Measurements from ENCODE around the gene MRPS14.

Gene MRPS14

DNA sequence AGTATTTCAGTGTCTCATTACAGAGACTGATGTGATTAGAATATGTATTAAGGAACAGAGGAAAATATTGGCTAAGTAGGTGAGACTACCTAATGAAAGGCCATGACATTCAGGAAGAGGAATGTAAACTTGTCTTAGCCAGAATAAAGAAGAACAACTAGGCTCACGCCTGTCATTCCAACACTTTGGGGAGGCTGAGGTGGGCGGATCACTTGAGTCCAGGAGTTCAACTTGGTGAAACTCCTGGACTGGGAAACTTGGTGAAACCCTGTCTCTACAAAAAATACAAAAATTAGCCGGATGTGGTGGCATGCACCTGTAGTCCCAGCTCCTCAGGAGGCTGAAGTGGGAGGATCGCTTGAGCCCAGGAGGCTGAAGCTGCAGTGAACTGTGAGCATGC lies 38.3 kb downstream of the MRPS14 start:
- no peak for TF ChIP-seq CTCF (IDR thresholded peaks at IDR 0.05; ENCODE audit: low read depth, low read length)
- DNase-seq (ENCODE audit: extremely low read depth, low read depth): no peak

DNA sequence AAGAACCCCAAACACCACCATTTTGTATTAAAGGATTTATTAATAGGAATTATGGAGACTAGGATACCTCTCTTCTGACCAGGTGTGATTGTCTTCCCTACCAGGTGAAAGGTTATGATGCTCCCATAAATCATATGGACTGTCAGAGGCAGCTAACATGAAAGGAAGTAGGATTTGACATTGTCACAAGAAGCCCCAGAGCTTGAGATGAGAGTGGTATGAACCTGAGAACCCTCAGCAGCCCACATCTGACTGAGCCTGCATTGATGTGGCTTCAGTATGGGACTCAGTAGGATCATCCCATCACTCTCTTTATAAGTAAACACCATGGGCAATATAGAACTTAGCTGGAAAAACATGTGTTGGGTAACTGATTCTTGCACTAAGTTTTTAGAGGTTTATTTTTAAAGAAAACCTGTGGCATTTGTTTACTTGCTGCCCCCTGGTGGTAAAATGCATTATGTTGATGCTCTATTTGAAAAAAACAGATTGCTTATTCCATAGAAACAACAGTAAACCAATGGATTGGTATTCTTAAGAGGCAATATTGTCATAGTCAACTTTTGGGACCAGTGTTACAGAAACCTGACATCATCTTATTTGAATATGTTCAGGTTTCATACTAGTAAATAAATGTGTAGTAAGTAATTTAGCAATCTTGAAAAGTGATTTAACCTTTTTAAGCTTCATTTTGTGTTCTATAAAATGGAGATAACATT lies 40.1 kb downstream of the MRPS14 start:
- peak; percentile 52 for TF ChIP-seq CTCF (IDR thresholded peaks at IDR 0.05; ENCODE audit: low read depth, low read length)
- DNase-seq (ENCODE audit: extremely low read depth, low read depth): no peak

DNA sequence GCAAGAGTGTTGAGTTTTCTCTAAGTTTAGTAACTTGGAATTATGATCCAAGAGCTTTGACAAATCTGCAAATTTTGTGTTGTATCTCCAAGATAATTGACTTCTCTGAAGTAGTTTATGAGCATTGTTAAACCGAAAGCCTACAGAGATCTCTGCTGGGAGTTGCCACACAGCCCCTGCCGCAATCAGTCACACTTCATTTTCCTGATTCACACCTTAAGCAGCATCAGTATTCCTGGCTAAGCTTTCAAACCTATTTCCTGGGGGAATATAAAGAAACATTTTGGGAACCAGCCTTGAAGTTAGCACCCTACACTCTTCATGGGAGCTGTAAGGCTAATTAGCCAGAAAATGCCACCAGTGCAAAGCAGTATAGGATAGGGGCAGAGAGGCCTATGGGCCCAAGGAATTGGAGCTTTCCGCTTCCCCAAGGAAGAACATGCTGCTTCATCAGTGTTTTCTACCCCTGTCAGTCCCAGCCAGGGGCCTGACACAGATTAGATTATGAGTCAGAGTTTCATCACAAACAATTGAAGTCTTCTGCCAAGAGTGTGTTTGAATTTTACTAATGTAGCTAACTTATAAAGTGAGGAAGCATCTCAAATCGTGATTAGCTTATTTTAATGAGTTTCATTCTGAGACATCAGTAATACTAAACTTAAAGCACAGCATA lies 46.7 kb downstream of the MRPS14 start:
- DNase-seq (ENCODE audit: extremely low read depth, low read depth): no peak
- no peak for TF ChIP-seq CTCF (IDR thresholded peaks at IDR 0.05; ENCODE audit: low read depth, low read length)

DNA sequence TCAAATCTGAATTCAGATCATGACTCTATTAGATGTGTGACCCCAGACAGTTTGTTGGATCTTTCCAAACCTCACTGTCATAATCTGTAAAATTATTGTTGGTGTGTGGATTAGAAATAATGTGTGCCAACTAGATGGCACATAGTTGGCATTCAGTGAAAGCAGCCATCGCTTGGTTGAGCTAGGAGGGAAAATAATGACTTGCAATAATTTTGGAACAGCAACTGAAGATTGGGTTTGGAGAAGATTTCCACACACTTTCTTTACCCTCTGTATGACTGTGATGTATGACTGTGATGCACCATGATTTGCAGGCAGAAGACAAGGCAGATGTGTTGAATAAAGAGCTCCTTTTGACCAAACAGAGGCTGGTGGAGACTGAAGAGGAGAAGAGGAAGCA lies 47.5 kb downstream of the MRPS14 start:
- no peak for TF ChIP-seq CTCF (IDR thresholded peaks at IDR 0.05; ENCODE audit: low read depth, low read length)
- DNase-seq (ENCODE audit: extremely low read depth, low read depth): no peak

- no peak for TF ChIP-seq CTCF (IDR thresholded peaks at IDR 0.05; ENCODE audit: low read depth, low read length)
- DNase-seq (ENCODE audit: extremely low read depth, low read depth): no peak
Observed at GRCh38 chr1:174974711-174975119, 48.5 kb downstream of the MRPS14 start.

DNA sequence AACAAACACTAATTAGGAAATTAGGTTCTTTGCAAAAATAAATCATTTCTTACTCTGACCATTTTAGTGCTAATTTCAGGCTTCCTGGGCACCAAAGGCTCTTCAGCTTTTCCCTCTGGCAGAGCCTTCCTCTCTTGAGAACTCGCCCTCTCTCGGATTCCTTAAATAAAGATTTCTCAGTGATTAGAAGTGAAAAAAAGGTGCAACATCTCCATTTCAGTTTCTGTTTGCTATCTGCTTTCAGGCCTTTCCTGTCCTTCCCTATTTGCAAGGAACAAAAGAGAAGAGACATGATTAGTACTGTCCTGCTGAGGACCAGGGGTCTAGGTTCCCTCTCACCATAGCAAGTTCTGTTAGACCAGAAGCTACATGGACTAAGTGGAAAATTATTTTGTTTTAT lies 51.3 kb downstream of the MRPS14 start:
- no peak for DNase-seq (ENCODE audit: extremely low read depth, low read depth)
- no peak for TF ChIP-seq CTCF (IDR thresholded peaks at IDR 0.05; ENCODE audit: low read depth, low read length)

DNA sequence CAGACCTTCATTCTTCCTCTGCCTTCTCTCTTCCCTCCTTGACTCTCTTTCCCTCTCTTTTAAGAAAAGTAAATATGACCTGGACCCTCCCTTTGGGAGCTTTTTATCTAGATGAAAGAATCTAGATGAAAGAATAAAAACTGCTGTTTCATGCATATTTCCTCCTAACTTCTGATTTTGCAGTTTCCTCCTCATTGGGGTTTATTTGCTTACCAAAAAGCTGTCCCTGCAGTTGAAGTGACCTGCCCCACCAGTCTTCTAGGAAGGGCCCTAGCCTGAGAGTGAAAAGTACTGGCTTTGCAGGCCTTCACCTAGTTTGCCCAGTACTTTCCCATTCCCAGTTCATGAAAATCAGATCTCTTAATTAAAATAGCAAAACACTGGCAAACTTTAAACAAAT lies 51.8 kb downstream of the MRPS14 start:
- no peak for DNase-seq (ENCODE audit: extremely low read depth, low read depth)
- TF ChIP-seq CTCF (IDR thresholded peaks at IDR 0.05; ENCODE audit: low read depth, low read length): no peak

Data from AG09319 (cell line).